Measurements from ENCODE around the gene ATP8B1. TPM values are rescaled to one million over a fixed set of nuclear protein-coding genes. Genes with fewer than 3 reads are reported as not detected.
A peak's percentile ranks its signal among the peaks of the same experiment; 100 is the strongest.

The ATP8B1 gene
- total and polyA plus RNA-seq, 9 of the 15 experiments (the other 6 are each of a cell fraction or from before 2014, with no cell fraction given) = 0.01 to 0.22 (median 0.03) TPM; not detected in 3

GRCh38 chr18:57624988-57625387, 178.1 kb downstream of the ATP8B1 start:
- ATAC-seq (no peak), DNase-seq (ENCODE audit: extremely low read depth in 1 of 4, low spot score in 3 of 4) (peak in 1 of 4 experiments; percentile 18), FAIRE-seq (no peak)
- in situ Hi-C loops (cut with MboI) (loop anchor here (10.0 to 25.0 kb wide), 2 partner anchors 237 to 500 kb away; no protein-coding TSS in a partner anchor), intact Hi-C loops (cut with micrococcal nuclease) (no loop called here)
- POLR2A ChIA-PET = no interaction called here
- no peak overlapping the region for H3K4me2 ChIP-seq (ENCODE audit: insufficient read depth, low read length)
- peaks cover 16% of the 10 kb centered on the region for H3K79me2 ChIP-seq (ENCODE audit: control insufficient read depth, insufficient read depth, low read length)
- H3K4me3 ChIP-seq = no peak overlapping the region
- no peak overlapping the region for H3K27ac ChIP-seq (ENCODE audit: extremely low read depth, low read depth, low read length)
- WGBS (ENCODE audit: insufficient coverage, low coverage, missing lambda C conversion rate) = 65% methylated on average over 4 of the region's 4 CpGs
- no TSS peak for BruUV-seq (replicated peaks)
- H3K9ac ChIP-seq (ENCODE audit: insufficient read depth in 1 of 2, low read depth in 2 of 2, low read length in 2 of 2) = no peak overlapping the region
- no peaks in the 10 kb centered on the region for H3K9me1 ChIP-seq (ENCODE audit: control insufficient read depth, insufficient read depth, low read length)
- peaks cover 4 to 16% of the 10 kb centered on the region in 2 experiments; a peak in 4 of 5 replicates for H3K4me1 ChIP-seq (replicated peaks in 1 of 2; ENCODE audit: control insufficient read depth in 2 of 2, insufficient read depth in 2 of 2, low read length in 2 of 2)
- H3K36me3 ChIP-seq (ENCODE audit: control insufficient read depth, insufficient read depth, low read length) = peaks cover 7% of the 10 kb centered on the region; the same call in 2 of the 3 replicates
- H3K27me3 ChIP-seq (ENCODE audit: control insufficient read depth in 2 of 2, insufficient read depth in 2 of 2, low read length in 2 of 2) = no peaks in the 10 kb centered on the region
- H2AFZ ChIP-seq (ENCODE audit: low read depth, low read length) = no peak overlapping the region
- no peaks in the 10 kb centered on the region for H3K9me3 ChIP-seq (replicated peaks; ENCODE audit: control insufficient read depth, insufficient read depth, low read depth, low read length)
- TF ChIP-seq JUND (IDR thresholded peaks at IDR 0.05; ENCODE audit: borderline replicate concordance, low read depth, low read length) (no peak), JUND (tag; IDR thresholded peaks at IDR 0.05; ENCODE audit: borderline replicate concordance, low read depth, low read length) (0 out of 3 replicates have a peak, but pooled peaks have one; percentile 10), NFYB (IDR thresholded peaks at IDR 0.05; ENCODE audit: extremely low read depth, insufficient read length) (peak; percentile 16), NRF1 (conservative IDR thresholded peaks at IDR 0.05 in 1 of 2, IDR thresholded peaks at IDR 0.05 in 1 of 2) (no peak)
- CTCF ChIA-PET (ENCODE audit: low intra/inter-chr PET ratio) = no interaction called here
- no peaks in the 10 kb centered on the region for H4K20me1 ChIP-seq (replicated peaks; ENCODE audit: control insufficient read depth, insufficient read depth, low read length)

DNA sequence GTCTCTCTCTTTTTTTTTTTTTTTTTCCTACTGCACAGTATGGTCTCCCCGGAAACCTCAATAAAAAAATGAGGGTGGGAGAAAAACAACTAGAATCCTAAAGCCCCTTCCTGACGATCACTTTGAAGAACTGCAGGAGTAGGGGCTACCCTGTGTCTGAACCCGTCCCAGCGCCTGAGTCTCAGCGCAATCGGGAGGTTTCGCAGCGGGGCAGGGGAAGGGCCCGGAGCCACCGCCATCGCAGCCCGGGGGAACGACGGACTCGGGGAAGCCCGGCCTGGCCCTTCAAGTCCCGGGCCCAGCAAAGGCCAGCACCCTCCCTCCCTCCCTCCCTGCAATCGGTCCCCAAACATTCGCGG, 181.9 kb downstream of the ATP8B1 start:
- Histone ChIP-seq H3K4me3 (peak overlapping the region; percentile 64), H2AFZ (ENCODE audit: low read depth, low read length) (peak overlapping the region; percentile 66), H3K9me3 (replicated peaks; ENCODE audit: control insufficient read depth, insufficient read depth, low read depth, low read length) (no peaks in the 10 kb centered on the region), H3K36me3 (ENCODE audit: control insufficient read depth, insufficient read depth, low read length) (peaks cover 32% of the 10 kb centered on the region; the same call in 2 of the 3 replicates), H3K4me1 (replicated peaks in 1 of 2; ENCODE audit: control insufficient read depth in 2 of 2, insufficient read depth in 2 of 2, low read length in 2 of 2) (peaks cover 6 to 13% of the 10 kb centered on the region in 2 experiments; a peak in 4 of 5 replicates), H3K4me2 (ENCODE audit: insufficient read depth, low read length) (peak overlapping the region; percentile 90; the same call in 1 of the 2 replicates), H3K79me2 (ENCODE audit: control insufficient read depth, insufficient read depth, low read length) (peaks cover 49% of the 10 kb centered on the region), H4K20me1 (replicated peaks; ENCODE audit: control insufficient read depth, insufficient read depth, low read length) (no peaks in the 10 kb centered on the region), H3K27ac (ENCODE audit: extremely low read depth, low read depth, low read length) (peak overlapping the region; percentile 86), H3K27me3 (ENCODE audit: control insufficient read depth in 2 of 2, insufficient read depth in 2 of 2, low read length in 2 of 2) (no peaks in the 10 kb centered on the region), H3K9me1 (ENCODE audit: control insufficient read depth, insufficient read depth, low read length) (no peaks in the 10 kb centered on the region), H3K9ac (ENCODE audit: insufficient read depth in 1 of 2, low read depth in 2 of 2, low read length in 2 of 2) (peak overlapping the region; percentile 90 to 97)
- ChIA-PET CTCF (ENCODE audit: low intra/inter-chr PET ratio) (no interaction called here), POLR2A (interaction anchor here (0.9 to 2.0 kb wide), 4 partner anchors 8 to 199 kb away, joined by 3 to 14 read pairs (median 4); no protein-coding TSS in a partner anchor)
- in situ Hi-C loops (cut with MboI) = loop anchor here (10.0 kb wide), 1 partner anchor 504 kb away; no protein-coding TSS in a partner anchor
- ATAC-seq (peak; percentile 59), DNase-seq (ENCODE audit: extremely low read depth in 1 of 4, low spot score in 3 of 4) (peak in 1 of 4 experiments; percentile 27), FAIRE-seq (no peak)
- 0% methylated on average over 2 of the region's 20 CpGs for WGBS (ENCODE audit: insufficient coverage, low coverage, missing lambda C conversion rate)
- intact Hi-C loops (cut with micrococcal nuclease) = loop anchor here (2.0 kb wide), 1 partner anchor 36 kb away; no protein-coding TSS in a partner anchor
- TF ChIP-seq CHD1 (IDR thresholded peaks at IDR 0.05; ENCODE audit: low read length) = peak; percentile 90
- TF ChIP-seq PRPF4 (IDR thresholded peaks at IDR 0.05; ENCODE audit: insufficient read depth, low read depth, low read length, poor library complexity, severe bottlenecking) = peak; percentile 44
- TF ChIP-seq ZFX (CRISPR knock-in tag; IDR thresholded peaks at IDR 0.05) = peak; percentile 49; the same call in 1 of the 2 replicates
- TF ChIP-seq RFX5 (IDR thresholded peaks at IDR 0.05; ENCODE audit: low read depth, low read length) = no peak
- TF ChIP-seq ZNF785 (CRISPR knock-in tag; IDR thresholded peaks at IDR 0.05) = no peak
- TF ChIP-seq E2F8 (IDR thresholded peaks at IDR 0.05; ENCODE audit: low read depth, partially characterized antibody) = no peak
- no TSS peak for BruUV-seq (replicated peaks)
